Measurements from ENCODE around the gene PPP1CB.
"Not testable (repeated sequence)": the region's sequence is repeated elsewhere in the genome, so short reads cannot be mapped to it uniquely, and the experiment has no call there.

Gene PPP1CB

GRCh38 chr2:28751252-28751955 is at the start of gene PPP1CB:
TSS of gene PPP1CB (plus strand) at chr2:28751830. CDS start at chr2:28752125, 295 bp downstream.
- peak; percentile 92 for DNase-seq (ENCODE audit: low read depth)

- no peak for DNase-seq (ENCODE audit: low read depth)
These were observed 49.2 kb upstream of the PPP1CB start for GRCh38 chr2:28702415-28702861.

GRCh38 chr2:28702878-28703277 is 48.8 kb upstream of the PPP1CB start:
- no peak for DNase-seq (ENCODE audit: low read depth)

GRCh38 chr2:28704621-28705020 is 47.0 kb upstream of the PPP1CB start:
- DNase-seq (ENCODE audit: low read depth), result no peak

GRCh38 chr2:28705751-28706440 is 45.7 kb upstream of the PPP1CB start:
- no peak for DNase-seq (ENCODE audit: low read depth)

GRCh38 chr2:28707592-28707991 is 44.0 kb upstream of the PPP1CB start:
- DNase-seq (ENCODE audit: low read depth), result no peak

GRCh38 chr2:28709101-28709500 is 42.5 kb upstream of the PPP1CB start:
- no peak for DNase-seq (ENCODE audit: low read depth)

GRCh38 chr2:28710545-28710944 is 41.1 kb upstream of the PPP1CB start:
- no peak for DNase-seq (ENCODE audit: low read depth)

- no peak for DNase-seq (ENCODE audit: low read depth)
These were observed 37.9 kb upstream of the PPP1CB start for GRCh38 chr2:28713577-28714298.

- DNase-seq (ENCODE audit: low read depth), result peak; percentile 94
These were observed 35.3 kb upstream of the PPP1CB start for GRCh38 chr2:28716265-28716865.

- DNase-seq (ENCODE audit: low read depth), result peak; percentile 84
These were observed 34.3 kb upstream of the PPP1CB start for GRCh38 chr2:28717339-28717758.

- DNase-seq (ENCODE audit: low read depth), result no peak
These were observed 31.3 kb upstream of the PPP1CB start for GRCh38 chr2:28720345-28720744.

GRCh38 chr2:28721601-28722191 is 29.9 kb upstream of the PPP1CB start:
- no peak for DNase-seq (ENCODE audit: low read depth)

GRCh38 chr2:28725021-28725711 is 26.5 kb upstream of the PPP1CB start:
- DNase-seq (ENCODE audit: low read depth), result no peak

- DNase-seq (ENCODE audit: low read depth), result no peak
These were observed 25.5 kb upstream of the PPP1CB start for GRCh38 chr2:28726177-28726576.

GRCh38 chr2:28729698-28730097 is 21.9 kb upstream of the PPP1CB start:
- DNase-seq (ENCODE audit: low read depth), result peak; percentile 50

GRCh38 chr2:28730641-28731146 is 20.9 kb upstream of the PPP1CB start:
- no peak for DNase-seq (ENCODE audit: low read depth)

- DNase-seq (ENCODE audit: low read depth), result no peak
These were observed 16.1 kb upstream of the PPP1CB start for GRCh38 chr2:28735511-28735910.

GRCh38 chr2:28736034-28736433 is 15.6 kb upstream of the PPP1CB start:
- peak; percentile 43 for DNase-seq (ENCODE audit: low read depth)

- no peak for DNase-seq (ENCODE audit: low read depth)
These were observed 14.0 kb upstream of the PPP1CB start for GRCh38 chr2:28737655-28738054.

- DNase-seq (ENCODE audit: low read depth), result not testable (repeated sequence)
These were observed 9.0 kb upstream of the PPP1CB start for GRCh38 chr2:28742619-28743018.
